GM23248 (cell line): ENCODE measurements around the gene ZNF639. TPM values are rescaled to one million over a fixed set of nuclear protein-coding genes. Genes with fewer than 3 reads are reported as not detected.
"Not testable (repeated sequence)": the region's sequence is repeated elsewhere in the genome, so short reads cannot be mapped to it uniquely, and the experiment has no call there.

Source experiments
- DNase-seq: peaks from one replicate; pipeline ENCODE4 v3.0.0-alpha.2; 2015
- H2AFZ ChIP-seq: fragments of 200-600 bp; sonication (generic); 2 replicates; pipeline ENCODE4 v1.6.1; 2016; ENCODE audit warnings: antibody characterized with exemption
- H3F3A ChIP-seq: fragments of 200-600 bp; sonication (generic); 2 replicates; pipeline ENCODE4 v1.6.1; 2016; ENCODE audit warnings: mild to moderate bottlenecking, antibody characterized with exemption, mixed run types; ENCODE audit not compliant: insufficient read depth
- H3K27ac ChIP-seq: fragments of 200-600 bp; sonication (generic); 2 replicates; pipeline ENCODE4 v1.5.1; 2016; ENCODE audit warnings: mild to moderate bottlenecking
- H3K27me3 ChIP-seq: fragments of 200-600 bp; sonication (generic); replicated peaks from 2 replicates; pipeline ENCODE4 v1.6.1; 2016; ENCODE audit warnings: mild to moderate bottlenecking; ENCODE audit not compliant: insufficient read depth
- H3K36me3 ChIP-seq: fragments of 200-600 bp; sonication (generic); 2 replicates; pipeline ENCODE4 v1.6.1; 2016; ENCODE audit warnings: low read depth, mild to moderate bottlenecking
- H3K4me1 ChIP-seq: fragments of 200-600 bp; sonication (generic); 2 replicates; pipeline ENCODE4 v1.6.1; 2016; ENCODE audit warnings: mild to moderate bottlenecking; ENCODE audit not compliant: insufficient read depth
- H3K4me2 ChIP-seq: fragments of 200-600 bp; sonication (generic); one replicate; pipeline ENCODE4 v1.6.1; 2016; ENCODE audit warnings: mild to moderate bottlenecking; ENCODE audit not compliant: unreplicated experiment
- H3K4me3 ChIP-seq: fragments of 200-600 bp; sonication (generic); 2 replicates; pipeline ENCODE4 v1.5.1; 2016; ENCODE audit warnings: mild to moderate bottlenecking
- H3K79me2 ChIP-seq: fragments of 200-600 bp; sonication (generic); 2 replicates; pipeline ENCODE4 v1.6.1; 2016; ENCODE audit warnings: mild to moderate bottlenecking; ENCODE audit not compliant: insufficient read depth
- H3K9ac ChIP-seq: fragments of 200-600 bp; sonication (generic); 2 replicates; pipeline ENCODE4 v1.6.1; 2016; ENCODE audit warnings: mild to moderate bottlenecking
- H3K9me2 ChIP-seq: fragments of 200-600 bp; sonication (generic); 2 replicates; pipeline ENCODE4 v1.6.1; 2016; ENCODE audit warnings: mixed run types, mild to moderate bottlenecking, moderate library complexity; ENCODE audit not compliant: insufficient read depth
- H3K9me3 ChIP-seq: fragments of 200-600 bp; sonication (generic); one replicate; pipeline ENCODE4 v1.6.1; 2017; ENCODE audit warnings: low read depth
- H4K20me1 ChIP-seq: fragments of 200-600 bp; sonication (generic); 2 replicates; pipeline ENCODE4 v1.6.0; 2016; ENCODE audit not compliant: insufficient read depth
- EZH2 ChIP-seq: fragments of 200-600 bp; sonication (generic); IDR thresholded peaks from 2 replicates; pipeline ENCODE4 v1.6.1; 2018; ENCODE audit warnings: antibody characterized with exemption, mild to moderate bottlenecking; ENCODE audit not compliant: insufficient read depth, poor library complexity, severe bottlenecking
- EZH2phosphoT487 ChIP-seq: fragments of 200-600 bp; sonication (generic); IDR thresholded peaks from 2 replicates; pipeline ENCODE4 v1.6.1; 2018; ENCODE audit warnings: antibody characterized with exemption, moderate library complexity, mild to moderate bottlenecking, low read depth; ENCODE audit not compliant: insufficient read depth
- WGBS, 2 experiments: methylation state at CpG; one replicate each; pipeline ENCODE4 v1.1.6; 2015 to 2017; ENCODE audit warnings: low lambda C conversion rate in 2 of 2, low coverage in 1 of 2; ENCODE audit errors: missing lambda C conversion rate in 2 of 2; 5-methylcytosine and 5-hydroxymethylcytosine counted together
- in situ Hi-C: fragments of 300-500 bp; cut with MboI; formaldehyde crosslinking; loops from 2 replicates; pipeline ENCODE4 v1.15.0; 2020
- polyA plus RNA-seq: library from polyadenylated mRNA; unstranded; fragments of >200 nt; fragmentation: Nextera tagmentation; extraction: Ambion mirVana; gene quantifications from 2 replicates; pipeline ENCODE4 v1.2.1, GENCODE V29; 2016
- total RNA-seq: library from RNA; depleted of rRNA; stranded (reverse); fragments of >200 nt; shearing (Covaris generic); gene quantifications from 2 replicates; pipeline ENCODE4 v1.2.3, GENCODE V29; 2014

Gene ZNF639
- total and polyA plus RNA-seq, 2 experiments from 2014 or later, result 27.9 to 68.0 TPM

DNA sequence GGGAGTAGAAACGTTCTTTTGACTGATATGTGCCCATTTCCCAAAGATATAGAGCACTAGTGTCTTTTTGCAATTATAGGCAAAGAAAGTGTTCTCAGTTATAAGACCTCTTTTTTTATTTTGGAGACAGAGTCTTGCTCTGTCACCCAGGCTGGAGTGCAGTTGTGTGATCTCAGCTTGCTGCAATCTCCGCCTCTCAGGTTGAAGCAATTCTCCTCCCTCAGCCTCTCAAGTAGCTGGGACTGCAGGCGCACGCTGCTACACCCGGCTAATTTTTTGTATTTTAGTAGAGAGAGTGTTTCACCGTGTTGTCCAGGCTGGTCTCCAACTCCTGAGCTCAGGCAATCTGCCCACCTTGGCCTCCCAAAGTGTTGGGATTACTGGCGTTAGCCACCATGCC is 20.7 kb upstream of the ZNF639 start:
- H3K79me2 ChIP-seq, result no peaks in the 10 kb centered on the region
- DNase-seq, result no peak
- no peak overlapping the region for H3K4me3 ChIP-seq
- H3K9ac ChIP-seq, result no peak overlapping the region
- H3K9me2 ChIP-seq, result no peaks in the 10 kb centered on the region
- H3K4me1 ChIP-seq, result no peaks in the 10 kb centered on the region
- 73 to 79% methylated on average over 7 of the region's 7 CpGs for WGBS, 2 experiments
- H3K4me2 ChIP-seq, result no peak overlapping the region
- no peaks in the 10 kb centered on the region for H3F3A ChIP-seq
- no peak overlapping the region for H2AFZ ChIP-seq
- in situ Hi-C loops, result loop anchor here (25.0 kb wide), 1 partner anchor 865 kb away; no protein-coding TSS in a partner anchor
- no peak for TF ChIP-seq EZH2phosphoT487
- TF ChIP-seq EZH2, result no peak
- H4K20me1 ChIP-seq, result no peaks in the 10 kb centered on the region
- H3K36me3 ChIP-seq, result no peaks in the 10 kb centered on the region
- no peaks in the 10 kb centered on the region for H3K9me3 ChIP-seq
- H3K27me3 ChIP-seq, result no peaks in the 10 kb centered on the region
- no peak overlapping the region for H3K27ac ChIP-seq

DNA sequence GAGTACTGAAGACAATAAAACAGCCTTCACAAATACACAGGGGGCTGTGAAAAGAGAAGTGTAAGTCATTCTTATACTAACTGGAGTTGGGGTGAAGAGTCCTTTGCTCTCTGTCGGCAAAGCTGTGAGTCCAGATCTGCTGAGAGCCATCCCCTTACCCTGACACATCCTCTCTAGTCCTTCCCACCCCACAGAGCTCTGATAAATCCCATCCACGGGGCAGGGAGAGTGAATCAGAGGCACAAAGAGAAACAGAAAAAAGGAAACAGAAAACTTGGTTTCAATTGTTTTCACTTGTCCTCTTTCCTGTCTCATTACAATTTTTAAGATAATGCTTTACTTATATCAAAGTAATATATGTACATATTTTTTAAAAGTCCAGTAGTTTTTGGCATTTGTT is 18.2 kb upstream of the ZNF639 start:
- Histone ChIP-seq H3K4me2 (peak overlapping the region; percentile 7), H2AFZ (peak overlapping the region; percentile 49; the same call in 1 of the 2 replicates)
- peak; percentile 25 for DNase-seq

GRCh38 chr3:179307362-179307761 is 15.5 kb upstream of the ZNF639 start:
- H3K4me3 ChIP-seq, H3K27me3 ChIP-seq, H3K27ac ChIP-seq, H3F3A ChIP-seq, H3K9me2 ChIP-seq, H2AFZ ChIP-seq, H3K9me3 ChIP-seq, H4K20me1 ChIP-seq, H3K4me1 ChIP-seq, DNase-seq, H3K9ac ChIP-seq, H3K79me2 ChIP-seq, H3K36me3 ChIP-seq, H3K4me2 ChIP-seq: not testable (repeated sequence)
- in situ Hi-C loops, result loop anchor here (25.0 kb wide), 1 partner anchor 870 kb away; no protein-coding TSS in a partner anchor
- WGBS, 2 experiments, result 9 to 17% methylated on average over 2 of the region's 2 CpGs

More for the DNA sequence above, 18.2 kb upstream of the ZNF639 start:
- 24 to 25% methylated on average over 2 of the region's 2 CpGs for WGBS, 2 experiments
- no peaks in the 10 kb centered on the region for H3K9me3 ChIP-seq
- no peak overlapping the region for H3K27ac ChIP-seq
- no peak for TF ChIP-seq EZH2phosphoT487
- TF ChIP-seq EZH2, result no peak
- no peaks in the 10 kb centered on the region for H3K36me3 ChIP-seq
- no peaks in the 10 kb centered on the region for H4K20me1 ChIP-seq
- no peak overlapping the region for H3K9ac ChIP-seq
- H3F3A ChIP-seq, result no peaks in the 10 kb centered on the region
- H3K27me3 ChIP-seq, result no peaks in the 10 kb centered on the region
- in situ Hi-C loops, result loop anchor here (25.0 kb wide), 1 partner anchor 867 kb away; no protein-coding TSS in a partner anchor
- H3K4me1 ChIP-seq, result no peaks in the 10 kb centered on the region
- H3K9me2 ChIP-seq, result no peaks in the 10 kb centered on the region
- no peaks in the 10 kb centered on the region for H3K79me2 ChIP-seq
- H3K4me3 ChIP-seq, result no peak overlapping the region

DNA sequence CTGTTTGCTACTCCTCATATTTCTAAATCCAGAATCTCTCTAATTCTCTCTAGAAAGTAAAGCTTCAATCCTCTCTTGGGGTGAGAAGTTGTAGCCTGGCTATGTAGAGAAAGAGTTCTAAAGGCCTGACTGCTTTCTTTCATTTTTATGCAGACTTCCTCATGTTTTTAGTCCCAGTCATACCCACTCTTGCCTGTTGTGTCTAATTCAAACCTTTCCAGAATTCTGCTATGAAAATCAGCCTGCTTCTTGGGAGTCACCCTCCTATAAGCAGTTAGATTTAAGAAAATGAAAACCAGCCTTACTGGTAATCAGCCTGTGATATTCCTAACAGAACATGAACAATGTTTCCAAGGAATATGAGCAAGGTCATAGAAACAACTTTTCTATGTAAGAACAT is 14.8 kb upstream of the ZNF639 start:
- Histone ChIP-seq H3K27ac (no peak overlapping the region), H3K9me3 (no peaks in the 10 kb centered on the region), H3K4me2 (no peak overlapping the region), H3K4me1 (no peaks in the 10 kb centered on the region), H3K4me3 (no peak overlapping the region), H3K9ac (no peak overlapping the region), H3K27me3 (no peaks in the 10 kb centered on the region), H3F3A (no peaks in the 10 kb centered on the region), H2AFZ (no peak overlapping the region), H3K36me3 (no peaks in the 10 kb centered on the region), H3K9me2 (no peaks in the 10 kb centered on the region), H4K20me1 (no peaks in the 10 kb centered on the region), H3K79me2 (no peaks in the 10 kb centered on the region)
- peak; percentile 28 for DNase-seq
- in situ Hi-C loops, result loop anchor here (25.0 kb wide), 1 partner anchor 871 kb away; no protein-coding TSS in a partner anchor
- TF ChIP-seq EZH2phosphoT487 (no peak), EZH2 (no peak)
